DMS53 (cell line): ENCODE data around the gene FER.
"Not testable (repeated sequence)": the region's sequence is repeated elsewhere in the genome, so short reads cannot be mapped to it uniquely, and the experiment has no call there.

ENCODE experiments used
- DNase-seq: peaks from one replicate; lab custom pipeline; 2025; lab: John Stamatoyannopoulos, UW

The FER gene

DNA sequence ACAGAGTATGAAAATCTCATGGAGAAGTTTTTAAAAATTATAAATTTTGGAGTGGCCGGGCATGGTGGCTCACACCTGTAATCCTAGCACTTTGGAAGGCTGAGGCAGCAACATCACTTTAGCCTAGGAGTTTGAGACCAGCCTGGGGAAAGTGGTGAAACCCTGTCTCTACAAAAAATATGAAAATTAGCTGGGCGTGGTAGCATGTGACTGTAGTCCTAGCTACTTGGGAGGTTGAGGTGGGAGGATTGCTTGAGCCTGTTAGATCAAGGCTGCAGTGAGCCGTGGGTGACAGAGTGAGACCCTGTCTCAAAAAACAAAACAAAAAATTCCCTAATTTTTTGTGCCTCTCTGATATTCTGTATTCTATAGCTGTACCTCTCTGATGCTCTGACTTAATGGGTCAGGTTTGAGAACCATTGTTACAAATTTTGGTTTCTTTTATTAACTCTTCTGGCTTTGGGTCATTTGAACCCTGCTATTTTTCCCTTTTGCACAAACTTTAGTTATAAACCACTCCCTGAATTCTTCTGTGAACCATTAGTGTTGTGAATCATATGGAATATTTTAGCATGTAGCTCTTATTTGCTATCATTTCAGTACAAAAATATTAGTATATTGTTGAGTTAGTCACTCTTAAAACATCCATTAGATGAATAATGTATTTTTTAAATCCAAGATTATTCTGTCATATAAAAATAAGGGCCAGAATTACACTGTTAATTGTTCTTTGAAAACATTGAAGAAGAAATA is 51.0 kb downstream of the FER start:
- no peak for DNase-seq

DNA sequence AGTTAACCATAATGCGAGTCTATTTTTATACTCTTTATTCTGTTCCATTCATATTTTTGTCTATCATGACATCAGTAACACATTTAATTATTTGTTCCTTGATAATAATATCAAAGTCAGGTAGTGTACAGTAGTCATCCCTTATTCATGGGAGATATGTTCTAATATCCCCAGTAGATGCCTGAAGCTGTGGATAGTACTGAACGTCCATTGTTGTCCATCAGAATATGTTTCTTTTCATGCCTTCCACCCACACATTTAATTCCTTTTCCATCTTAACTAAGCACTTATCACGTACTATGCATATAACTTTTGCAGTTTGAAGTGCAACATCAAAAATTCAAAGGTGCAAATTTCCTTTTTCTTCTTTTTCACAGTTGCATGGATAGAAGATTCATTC is 53.6 kb downstream of the FER start:
- DNase-seq = no peak

DNA sequence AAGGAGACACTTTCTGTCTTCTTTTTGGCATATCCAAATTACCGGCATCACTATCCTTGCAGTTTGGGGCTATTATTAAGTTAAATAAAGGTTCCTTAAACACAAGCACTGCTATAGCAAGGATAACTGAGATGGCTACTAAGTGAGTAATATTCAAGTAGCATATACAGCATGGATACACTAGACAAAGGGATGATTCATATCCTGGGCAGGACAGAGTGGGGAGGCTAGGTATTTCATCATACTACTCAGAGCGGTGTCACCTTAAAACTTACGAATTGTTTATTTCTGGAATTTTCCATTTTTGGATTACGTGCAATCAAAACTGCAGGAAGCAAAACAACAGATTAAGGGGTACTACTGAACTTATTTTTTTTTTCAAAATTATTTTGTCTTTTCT is 54.1 kb downstream of the FER start:
- DNase-seq = peak; percentile 66

DNA sequence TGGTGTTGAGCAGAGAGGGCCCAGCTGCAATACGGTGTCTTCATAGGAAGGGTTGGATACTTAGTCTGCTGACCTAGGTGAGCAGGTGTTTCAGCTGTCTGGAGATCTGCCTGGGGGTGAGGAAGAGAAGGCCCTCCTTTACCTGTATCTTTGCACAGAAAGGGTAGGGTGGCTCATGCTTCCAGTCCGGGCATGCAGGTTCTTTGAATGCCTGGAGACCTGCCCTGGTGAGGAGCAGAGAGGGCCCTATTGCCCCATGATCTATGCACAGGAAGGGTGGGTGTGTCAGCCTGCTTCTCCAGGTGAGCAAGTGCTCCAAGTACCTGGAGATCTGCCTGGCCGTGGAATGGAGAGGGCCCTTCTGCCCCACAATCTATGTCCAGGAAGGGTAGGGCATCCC is 63.0 kb downstream of the FER start:
- no peak for DNase-seq

DNA sequence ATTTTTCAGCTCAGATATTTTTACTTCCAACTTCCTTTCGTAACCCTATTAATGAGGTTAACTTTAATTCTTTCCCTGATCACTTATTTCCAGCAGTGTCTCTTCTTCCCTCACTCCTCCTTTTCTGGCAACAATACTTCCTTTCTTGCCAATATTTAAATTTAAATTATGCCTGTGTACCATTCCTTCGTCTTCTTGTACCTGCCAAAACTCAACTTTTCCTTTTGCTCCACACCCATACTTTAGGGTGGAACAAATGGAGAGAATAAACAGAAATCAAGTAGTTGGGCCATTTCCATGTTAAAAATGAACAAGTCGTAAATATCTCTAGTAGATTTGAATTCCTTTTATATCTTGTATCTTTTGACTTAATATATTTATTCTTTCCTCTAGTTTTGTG is 66.0 kb downstream of the FER start:
- DNase-seq = no peak

DNA sequence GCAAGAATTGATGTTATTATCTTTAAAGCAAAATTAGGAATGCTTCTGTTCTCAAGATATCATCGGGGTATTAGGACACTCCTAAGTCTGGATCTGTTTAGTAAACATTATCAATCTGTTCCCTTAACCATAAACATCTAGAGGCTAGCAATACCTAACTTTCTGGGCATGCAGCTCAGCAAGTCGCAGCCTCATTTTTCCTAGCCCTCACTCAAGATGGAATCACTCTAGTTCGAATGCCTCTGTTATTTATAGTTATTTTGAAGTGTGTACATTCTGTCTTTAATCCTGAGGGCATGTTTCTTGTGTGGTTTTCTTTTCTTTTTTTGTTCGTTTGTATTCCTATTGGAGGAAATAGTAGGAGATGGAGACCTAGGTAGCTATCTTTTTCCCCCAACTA is 66.9 kb downstream of the FER start:
- DNase-seq = no peak

DNA sequence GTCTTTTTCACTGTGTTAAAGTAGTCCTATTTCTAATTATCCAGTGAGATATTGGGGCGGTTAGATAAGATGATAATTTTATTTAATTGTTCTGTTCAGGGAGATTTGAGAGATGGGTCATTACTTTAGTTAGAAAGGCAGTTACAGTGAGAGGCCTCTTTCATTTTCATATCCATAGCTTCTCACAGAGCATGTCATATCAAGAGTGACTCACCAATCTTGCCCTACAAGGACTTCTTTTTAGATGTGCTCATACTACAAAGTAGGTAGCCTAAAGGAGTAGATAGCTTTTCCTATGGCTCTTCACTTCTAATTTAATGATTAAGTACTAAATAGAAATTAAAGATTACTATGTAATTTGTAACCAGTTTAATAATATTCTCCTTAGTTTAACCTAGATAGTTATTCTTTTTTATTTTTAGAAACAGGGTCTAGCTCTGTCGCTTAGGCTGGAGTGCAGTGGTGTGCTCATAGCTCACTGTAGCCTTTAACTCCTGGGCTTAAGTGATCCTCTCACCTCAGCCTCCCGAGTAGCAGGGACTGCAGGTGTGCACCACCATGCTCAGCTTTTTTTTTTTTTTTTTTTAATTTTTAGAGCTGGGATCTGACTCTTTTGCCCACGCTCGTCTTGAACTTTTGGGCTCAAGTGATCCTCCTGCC is 71.0 kb downstream of the FER start:
- peak; percentile 5 for DNase-seq

DNA sequence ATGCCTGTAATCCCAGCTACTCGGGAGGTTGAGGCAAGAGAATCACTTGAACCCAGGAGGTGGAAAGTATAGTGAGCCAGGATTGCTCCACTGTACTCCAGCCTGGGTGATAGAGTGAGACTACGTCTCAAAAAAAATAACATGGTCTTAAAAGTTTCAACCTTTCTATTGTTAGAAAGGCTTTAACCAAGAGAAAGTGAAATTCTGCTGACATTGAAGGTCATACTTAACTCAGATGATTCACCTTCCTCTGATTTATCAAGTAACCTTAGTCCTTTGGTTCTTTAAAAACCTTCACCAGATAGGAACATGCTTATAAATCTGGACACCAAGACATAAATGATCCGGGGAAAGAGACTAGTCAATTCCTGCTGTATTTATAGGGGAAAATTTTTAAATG is 73.3 kb downstream of the FER start:
- no peak for DNase-seq

DNA sequence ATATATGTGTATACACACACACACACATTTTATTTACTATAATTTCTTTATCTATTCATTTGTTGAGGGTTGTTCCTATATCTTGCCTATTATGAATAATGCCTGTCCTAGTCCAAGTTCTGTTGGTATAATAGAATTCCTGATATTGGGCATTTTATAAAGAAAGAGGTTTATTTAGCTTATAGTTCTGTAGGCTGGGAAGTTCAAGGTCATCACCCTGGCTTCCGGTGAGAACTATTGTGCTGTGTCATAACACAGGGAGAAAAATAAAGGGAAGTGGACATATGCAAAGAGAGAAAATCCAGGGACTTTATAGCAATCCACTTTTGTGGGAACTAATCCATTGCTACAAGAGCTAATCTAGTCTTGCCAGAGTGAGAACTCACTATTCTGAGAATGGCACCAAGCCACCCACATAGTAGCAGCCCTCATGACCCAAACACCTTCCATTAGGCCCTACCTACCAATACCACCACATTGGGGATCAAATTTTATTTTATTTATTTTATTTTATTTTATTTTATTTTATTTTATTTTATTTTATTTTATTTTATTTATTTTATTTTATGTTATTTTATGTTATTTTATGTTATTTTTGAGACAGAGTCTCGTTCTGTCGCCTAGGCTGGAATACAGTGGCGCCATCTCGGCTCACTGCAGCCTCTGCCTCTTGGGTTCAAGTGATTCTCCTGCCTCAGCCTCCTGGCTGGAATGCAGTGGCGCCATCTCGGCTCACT is 74.7 kb downstream of the FER start:
- DNase-seq = no peak

DNA sequence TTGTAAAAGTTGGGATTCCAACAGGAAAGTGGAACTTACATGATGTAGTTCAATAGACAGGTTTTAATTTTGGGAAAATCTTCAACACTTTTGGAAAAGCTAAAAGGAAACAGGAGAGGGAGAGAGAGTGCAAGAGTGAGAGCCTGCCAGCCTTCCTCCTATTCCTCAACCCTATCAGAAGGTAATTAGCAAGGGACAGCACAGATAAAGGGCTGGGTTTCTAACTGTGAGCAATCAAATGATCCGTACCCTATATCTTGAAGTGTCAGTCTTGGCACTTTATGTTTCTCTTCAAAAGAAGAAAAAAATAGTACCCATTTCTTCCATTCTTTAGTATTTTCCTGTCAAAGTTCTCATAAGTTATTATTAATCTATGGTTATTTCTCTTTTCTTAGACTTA is 79.4 kb downstream of the FER start:
- no peak for DNase-seq

DNA sequence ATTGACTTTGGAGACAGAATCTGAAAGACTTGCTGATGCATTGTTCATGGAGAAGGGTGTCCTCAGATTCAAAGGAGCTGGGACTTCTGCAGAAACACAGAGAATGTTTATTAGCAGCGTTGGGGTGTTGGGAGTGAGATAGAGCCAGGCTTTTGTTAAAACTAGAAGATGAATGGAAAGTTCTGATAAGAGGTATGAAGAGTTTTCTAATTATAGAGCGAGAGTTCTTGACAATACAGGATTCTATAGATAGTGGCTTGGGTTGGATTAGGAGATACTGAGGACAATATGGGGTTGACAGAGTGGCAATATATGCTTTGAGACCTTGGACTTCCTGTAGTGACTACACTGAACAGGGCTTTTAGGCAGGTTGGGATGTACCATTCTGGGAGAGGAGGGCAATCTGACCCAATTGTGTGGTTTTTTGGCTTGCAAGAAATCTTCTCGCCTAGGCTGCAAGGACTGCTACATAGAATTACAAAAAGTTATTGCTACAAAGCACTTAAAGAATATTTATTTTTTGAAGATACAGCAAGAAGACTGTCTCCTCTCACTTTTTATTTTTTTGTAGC is 83.1 kb downstream of the FER start:
- no peak for DNase-seq

DNA sequence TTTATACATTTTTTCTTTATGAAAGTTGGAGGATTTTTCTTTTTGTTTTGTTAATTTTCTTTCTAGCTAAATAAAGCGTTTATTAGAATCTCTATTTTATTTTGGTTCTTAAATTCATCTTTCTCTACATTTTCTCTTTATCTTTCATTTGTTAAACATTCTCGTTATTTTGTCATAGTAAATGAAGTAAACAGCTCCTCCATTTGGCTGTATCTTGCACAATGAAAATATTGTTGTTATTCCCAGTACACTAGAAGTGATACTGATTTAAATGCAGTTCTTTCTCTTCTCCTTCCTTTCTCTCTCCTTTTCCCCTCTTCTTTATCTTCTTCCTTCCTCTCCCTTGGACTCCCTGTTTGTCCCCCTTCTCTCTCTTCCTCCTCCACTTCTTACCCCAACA is 88.8 kb downstream of the FER start:
- no peak for DNase-seq

DNA sequence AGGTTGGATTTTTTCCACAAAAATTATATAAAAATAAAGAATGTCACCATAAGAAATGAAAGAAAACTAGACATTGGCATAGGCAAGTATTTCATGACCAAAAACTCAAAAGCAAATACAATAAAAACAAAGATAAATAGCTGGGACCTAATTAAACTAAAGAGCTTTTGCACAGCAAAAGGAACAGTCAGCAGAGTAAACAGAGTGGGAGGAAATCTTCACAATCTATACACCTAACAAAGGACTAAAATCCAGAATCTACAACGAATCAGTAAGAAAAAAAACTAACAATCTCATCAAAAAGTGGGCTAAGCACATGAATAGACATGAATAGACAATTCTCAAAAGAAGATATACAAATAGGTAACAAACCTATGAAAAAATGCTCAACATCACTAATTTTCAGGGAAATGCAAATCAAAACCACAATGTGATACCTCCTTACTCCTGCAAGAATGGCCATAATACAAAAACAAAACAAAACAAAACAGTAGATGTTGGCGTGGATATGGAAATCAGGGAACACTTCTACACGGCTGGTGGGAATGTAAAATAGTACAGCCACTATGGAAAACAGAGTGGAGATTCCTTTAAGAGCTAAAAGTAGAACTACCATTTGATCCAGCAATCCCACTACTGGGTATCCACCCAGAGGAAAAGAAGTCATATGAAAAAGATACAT is 94.7 kb downstream of the FER start:
- DNase-seq = not testable (repeated sequence)

DNA sequence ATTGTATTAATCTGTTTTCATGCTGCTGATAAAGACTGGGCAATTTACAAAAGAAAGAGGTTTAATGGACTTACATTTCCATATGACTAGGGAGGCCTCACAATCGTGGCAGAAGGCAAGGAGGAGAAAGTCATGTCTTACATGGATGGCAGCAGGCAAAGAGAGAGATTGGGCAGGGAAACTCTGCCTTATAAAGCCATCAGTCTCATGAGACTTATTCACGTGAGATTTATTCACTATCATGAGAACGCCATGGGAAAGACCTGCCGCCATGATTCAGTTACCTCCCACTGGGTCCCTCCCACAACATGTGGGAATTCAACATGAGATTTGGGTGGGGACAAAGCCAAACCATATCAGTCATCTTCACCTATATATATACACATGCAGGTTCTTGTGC is 103.4 kb downstream of the FER start:
- not testable (repeated sequence) for DNase-seq

DNA sequence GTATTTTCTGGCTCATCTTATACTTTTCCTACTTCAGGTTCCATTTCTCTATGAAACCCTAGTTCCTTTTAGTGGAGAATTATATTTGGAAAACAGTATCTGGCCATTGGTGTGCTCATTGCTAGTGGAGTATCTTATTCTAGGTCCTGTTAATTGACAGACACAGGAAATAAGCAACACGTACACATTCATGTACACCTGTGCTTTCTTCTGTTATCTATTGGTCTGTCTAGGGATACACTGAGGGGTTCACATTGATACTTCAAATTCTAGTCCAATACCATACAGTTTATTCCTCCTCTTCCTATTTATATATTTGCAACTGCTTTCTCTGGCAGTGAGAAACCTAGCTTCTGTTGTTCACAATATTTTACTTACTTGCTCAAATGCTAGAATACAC is 110.2 kb downstream of the FER start:
- DNase-seq = no peak

DNA sequence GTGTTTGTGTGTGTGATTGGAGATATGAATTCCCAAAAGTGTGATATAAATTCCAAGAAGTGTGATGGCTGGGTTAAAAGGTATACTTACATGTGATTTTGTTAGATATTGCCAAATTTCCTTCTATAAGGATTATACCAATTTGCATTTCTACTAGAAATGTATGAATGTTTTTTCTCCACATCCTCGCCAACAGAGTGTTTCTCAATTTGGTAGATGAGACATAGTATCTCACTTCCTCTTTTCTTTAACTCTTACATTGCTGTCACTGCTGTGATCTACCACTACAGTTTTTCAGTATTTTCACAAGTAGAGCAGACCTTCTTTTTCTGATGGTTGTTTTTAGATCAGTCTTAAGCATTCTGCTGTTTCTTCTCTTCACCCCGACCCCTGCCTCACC is 111.3 kb downstream of the FER start:
- no peak for DNase-seq

DNA sequence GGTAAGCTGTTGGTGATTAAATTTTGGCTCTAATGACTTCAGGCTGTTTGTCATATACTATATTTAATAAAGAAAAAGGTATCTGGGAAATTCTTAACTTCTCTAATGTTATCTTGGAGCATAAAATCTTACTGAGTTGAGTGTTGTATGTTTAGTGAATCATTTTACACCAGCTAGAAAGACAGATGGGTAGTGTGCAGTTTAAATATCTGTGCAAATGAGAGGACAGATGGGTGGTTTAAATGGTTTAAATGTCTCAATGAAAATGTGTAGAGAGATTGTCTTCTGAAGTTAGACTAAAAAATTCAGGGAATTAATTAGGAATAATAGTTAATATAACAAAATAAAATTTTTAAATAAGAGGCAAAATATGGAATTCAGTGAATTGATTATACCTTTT is 114.5 kb downstream of the FER start:
- DNase-seq = no peak

DNA sequence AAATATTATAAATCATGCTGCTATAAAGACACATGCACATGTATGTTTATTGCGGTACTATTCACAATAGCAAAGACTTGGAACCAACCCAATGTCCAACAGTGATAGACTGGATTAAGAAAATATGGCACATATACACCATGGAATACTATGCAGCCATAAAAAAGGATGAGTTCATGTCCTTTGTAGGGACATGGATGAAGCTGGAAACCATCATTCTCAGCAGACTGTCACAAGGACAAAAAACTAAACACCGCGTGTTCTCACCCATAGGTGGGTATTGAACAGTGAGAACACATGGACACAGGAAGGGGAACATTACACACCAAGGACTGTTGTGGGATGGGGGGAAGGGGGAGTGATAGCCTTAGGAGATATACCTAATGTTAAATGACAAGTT is 118.4 kb downstream of the FER start:
- DNase-seq = not testable (repeated sequence)

DNA sequence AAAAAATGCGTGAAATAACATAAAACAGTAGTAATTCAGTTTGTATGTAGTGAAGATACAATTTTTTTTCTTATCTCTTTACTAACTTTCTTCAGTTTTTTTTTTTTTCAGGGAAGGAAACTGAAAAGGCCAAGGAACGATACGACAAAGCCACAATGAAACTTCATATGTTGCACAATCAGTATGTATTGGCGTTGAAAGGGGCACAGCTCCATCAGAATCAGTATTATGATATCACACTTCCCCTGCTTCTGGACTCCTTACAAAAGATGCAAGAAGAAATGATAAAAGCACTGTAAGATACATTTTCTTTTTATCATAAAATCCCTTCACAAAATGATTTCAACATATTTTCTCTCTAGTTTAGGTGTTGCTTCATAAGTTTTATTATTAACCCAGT is 120.0 kb downstream of the FER start:
- DNase-seq = no peak

DNA sequence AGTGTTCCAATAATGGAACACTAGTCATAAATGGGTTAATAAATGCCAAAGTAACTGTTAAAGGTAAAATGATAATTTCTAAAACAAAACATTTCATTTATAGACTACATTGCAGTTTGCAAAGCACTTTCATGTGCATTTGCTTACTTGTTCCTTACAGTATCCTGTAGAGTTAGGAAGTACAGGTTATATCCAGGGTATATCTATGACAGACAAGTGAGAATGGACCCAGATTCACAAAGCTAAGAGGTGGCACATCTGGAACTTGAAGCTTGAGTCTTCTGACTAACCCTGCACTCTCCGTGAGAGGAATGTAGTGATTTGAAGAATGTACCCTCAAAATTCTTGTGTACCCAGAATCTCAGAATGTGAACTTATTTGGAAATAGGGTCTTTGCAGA is 121.4 kb downstream of the FER start:
- no peak for DNase-seq

DNA sequence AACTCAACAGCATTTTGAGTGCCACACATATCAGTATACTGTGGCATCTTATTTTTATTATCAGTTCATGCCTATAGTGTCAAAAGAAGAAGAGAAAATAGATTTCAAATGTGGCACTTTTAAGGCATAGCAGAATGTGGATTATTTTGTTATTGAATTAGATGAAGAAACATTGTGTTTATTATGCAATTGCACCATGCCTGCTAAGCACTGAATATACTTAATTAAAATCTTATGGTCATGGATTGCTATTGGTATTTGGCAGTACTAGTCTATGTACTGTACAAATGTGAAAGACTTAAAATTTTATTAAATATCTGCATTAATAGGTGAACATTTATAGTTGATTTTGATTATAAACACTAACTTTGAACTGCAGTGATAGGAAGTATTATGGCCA is 128.8 kb downstream of the FER start:
- DNase-seq = no peak

DNA sequence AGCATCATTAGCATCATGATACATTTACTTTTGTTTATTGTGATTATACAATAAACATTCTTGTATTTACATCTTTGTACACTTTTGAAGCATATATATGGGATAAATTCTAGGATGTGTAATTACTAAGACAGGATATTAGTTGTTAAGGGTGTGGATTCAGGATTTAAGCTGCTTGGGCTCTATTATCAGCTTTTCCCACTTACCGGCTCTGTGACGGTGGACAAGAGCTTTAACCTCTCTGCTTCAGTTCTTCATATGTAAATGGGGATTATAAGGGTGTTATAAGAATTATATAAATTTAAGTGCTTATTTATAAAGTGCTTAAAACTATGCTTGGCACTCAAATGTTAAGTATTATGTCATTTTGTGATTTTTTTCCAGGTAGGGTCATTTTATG is 131.1 kb downstream of the FER start:
- DNase-seq = no peak
